ENCODE results near the gene SLC1A5.
A peak's percentile ranks its signal among the peaks of the same experiment; 100 is the strongest.

SLC1A5 gene

GRCh38 chr19:46745030-46745429 is 43.4 kb downstream of the SLC1A5 start:
- Histone ChIP-seq H3K36me3 (ENCODE audit: control insufficient read depth in 1 of 2, insufficient read depth in 2 of 2, low read length in 2 of 2) (peaks cover 0 to 20% of the 10 kb centered on the region in 2 donors), H3K4me1 (ENCODE audit: control insufficient read depth in 1 of 2, insufficient read depth in 2 of 2, low read length in 2 of 2) (peaks cover 13 to 22% of the 10 kb centered on the region in 2 donors), H3K4me3 (ENCODE audit: low read depth in 1 of 2, low read length in 2 of 2) (peak overlapping the region; percentile 82 to 91), H3K9me3 (ENCODE audit: control insufficient read depth in 1 of 2, low read length in 2 of 2) (no peaks in the 10 kb centered on the region), H3K9ac (ENCODE audit: low read depth in 1 of 2, low read length in 2 of 2) (peak overlapping the region; percentile 85 to 96), H3K27me3 (ENCODE audit: control insufficient read depth in 1 of 2, insufficient read depth in 2 of 2, low read length in 2 of 2) (no peaks in the 10 kb centered on the region), H3K27ac (ENCODE audit: low read depth, low read length) (no peak overlapping the region)

- H3K9ac ChIP-seq (ENCODE audit: low read depth in 1 of 2, low read length in 2 of 2): no peak overlapping the region
- no peaks in the 10 kb centered on the region for H3K27me3 ChIP-seq (ENCODE audit: control insufficient read depth in 1 of 2, insufficient read depth in 2 of 2, low read length in 2 of 2)
- peaks cover 13 to 22% of the 10 kb centered on the region in 2 donors for H3K4me1 ChIP-seq (ENCODE audit: control insufficient read depth in 1 of 2, insufficient read depth in 2 of 2, low read length in 2 of 2)
- no peaks in the 10 kb centered on the region for H3K9me3 ChIP-seq (ENCODE audit: control insufficient read depth in 1 of 2, low read length in 2 of 2)
- no peak overlapping the region for H3K27ac ChIP-seq (ENCODE audit: low read depth, low read length)
- peaks cover 0 to 23% of the 10 kb centered on the region in 2 donors for H3K36me3 ChIP-seq (ENCODE audit: control insufficient read depth in 1 of 2, insufficient read depth in 2 of 2, low read length in 2 of 2)
- H3K4me3 ChIP-seq (ENCODE audit: low read depth in 1 of 2, low read length in 2 of 2): no peak overlapping the region
Observed at GRCh38 chr19:46744005-46744691, 44.2 kb downstream of the SLC1A5 start.

GRCh38 chr19:46742926-46743480 is 45.4 kb downstream of the SLC1A5 start:
- H3K4me1 ChIP-seq (ENCODE audit: control insufficient read depth in 1 of 2, insufficient read depth in 2 of 2, low read length in 2 of 2): peaks cover 13 to 22% of the 10 kb centered on the region in 2 donors
- H3K4me3 ChIP-seq (ENCODE audit: low read depth in 1 of 2, low read length in 2 of 2): no peak overlapping the region
- no peaks in the 10 kb centered on the region for H3K27me3 ChIP-seq (ENCODE audit: control insufficient read depth in 1 of 2, insufficient read depth in 2 of 2, low read length in 2 of 2)
- peaks cover 0 to 34% of the 10 kb centered on the region in 2 donors for H3K36me3 ChIP-seq (ENCODE audit: control insufficient read depth in 1 of 2, insufficient read depth in 2 of 2, low read length in 2 of 2)
- no peaks in the 10 kb centered on the region for H3K9me3 ChIP-seq (ENCODE audit: control insufficient read depth in 1 of 2, low read length in 2 of 2)
- no peak overlapping the region for H3K27ac ChIP-seq (ENCODE audit: low read depth, low read length)
- H3K9ac ChIP-seq (ENCODE audit: low read depth in 1 of 2, low read length in 2 of 2): no peak overlapping the region

GRCh38 chr19:46741447-46741846 is 46.9 kb downstream of the SLC1A5 start:
- no peaks in the 10 kb centered on the region for H3K9me3 ChIP-seq (ENCODE audit: control insufficient read depth in 1 of 2, low read length in 2 of 2)
- no peak overlapping the region for H3K4me3 ChIP-seq (ENCODE audit: low read depth in 1 of 2, low read length in 2 of 2)
- no peak overlapping the region for H3K9ac ChIP-seq (ENCODE audit: low read depth in 1 of 2, low read length in 2 of 2)
- peaks cover 7 to 24% of the 10 kb centered on the region in 2 donors for H3K4me1 ChIP-seq (ENCODE audit: control insufficient read depth in 1 of 2, insufficient read depth in 2 of 2, low read length in 2 of 2)
- H3K27ac ChIP-seq (ENCODE audit: low read depth, low read length): no peak overlapping the region
- H3K36me3 ChIP-seq (ENCODE audit: control insufficient read depth in 1 of 2, insufficient read depth in 2 of 2, low read length in 2 of 2): peaks cover 6 to 50% of the 10 kb centered on the region in 2 donors
- H3K27me3 ChIP-seq (ENCODE audit: control insufficient read depth in 1 of 2, insufficient read depth in 2 of 2, low read length in 2 of 2): no peaks in the 10 kb centered on the region

GRCh38 chr19:46739290-46739771 is 49.1 kb downstream of the SLC1A5 start:
- H3K27me3 ChIP-seq (ENCODE audit: control insufficient read depth in 1 of 2, insufficient read depth in 2 of 2, low read length in 2 of 2): no peaks in the 10 kb centered on the region
- no peak overlapping the region for H3K27ac ChIP-seq (ENCODE audit: low read depth, low read length)
- H3K36me3 ChIP-seq (ENCODE audit: control insufficient read depth in 1 of 2, insufficient read depth in 2 of 2, low read length in 2 of 2): peaks cover 8 to 57% of the 10 kb centered on the region in 2 donors
- no peak overlapping the region for H3K4me3 ChIP-seq (ENCODE audit: low read depth in 1 of 2, low read length in 2 of 2)
- H3K4me1 ChIP-seq (ENCODE audit: control insufficient read depth in 1 of 2, insufficient read depth in 2 of 2, low read length in 2 of 2): peaks cover 0 to 17% of the 10 kb centered on the region in 2 donors
- H3K9ac ChIP-seq (ENCODE audit: low read depth in 1 of 2, low read length in 2 of 2): no peak overlapping the region
- H3K9me3 ChIP-seq (ENCODE audit: control insufficient read depth in 1 of 2, low read length in 2 of 2): no peaks in the 10 kb centered on the region

GRCh38 chr19:46737761-46738171 is 50.6 kb downstream of the SLC1A5 start:
- peaks cover 20 to 73% of the 10 kb centered on the region in 2 donors for H3K36me3 ChIP-seq (ENCODE audit: control insufficient read depth in 1 of 2, insufficient read depth in 2 of 2, low read length in 2 of 2)
- no peak overlapping the region for H3K9ac ChIP-seq (ENCODE audit: low read depth in 1 of 2, low read length in 2 of 2)
- no peak overlapping the region for H3K27ac ChIP-seq (ENCODE audit: low read depth, low read length)
- no peaks in the 10 kb centered on the region for H3K9me3 ChIP-seq (ENCODE audit: control insufficient read depth in 1 of 2, low read length in 2 of 2)
- no peak overlapping the region for H3K4me3 ChIP-seq (ENCODE audit: low read depth in 1 of 2, low read length in 2 of 2)
- peaks cover 3 to 8% of the 10 kb centered on the region in 2 donors for H3K4me1 ChIP-seq (ENCODE audit: control insufficient read depth in 1 of 2, insufficient read depth in 2 of 2, low read length in 2 of 2)
- no peaks in the 10 kb centered on the region for H3K27me3 ChIP-seq (ENCODE audit: control insufficient read depth in 1 of 2, insufficient read depth in 2 of 2, low read length in 2 of 2)

GRCh38 chr19:46737298-46737654 is 51.1 kb downstream of the SLC1A5 start:
- H3K27ac ChIP-seq (ENCODE audit: low read depth, low read length): no peak overlapping the region
- no peaks in the 10 kb centered on the region for H3K27me3 ChIP-seq (ENCODE audit: control insufficient read depth in 1 of 2, insufficient read depth in 2 of 2, low read length in 2 of 2)
- H3K9me3 ChIP-seq (ENCODE audit: control insufficient read depth in 1 of 2, low read length in 2 of 2): no peaks in the 10 kb centered on the region
- H3K36me3 ChIP-seq (ENCODE audit: control insufficient read depth in 1 of 2, insufficient read depth in 2 of 2, low read length in 2 of 2): peaks cover 25 to 77% of the 10 kb centered on the region in 2 donors
- H3K9ac ChIP-seq (ENCODE audit: low read depth in 1 of 2, low read length in 2 of 2): no peak overlapping the region
- no peak overlapping the region for H3K4me3 ChIP-seq (ENCODE audit: low read depth in 1 of 2, low read length in 2 of 2)
- H3K4me1 ChIP-seq (ENCODE audit: control insufficient read depth in 1 of 2, insufficient read depth in 2 of 2, low read length in 2 of 2): peaks cover 3 to 10% of the 10 kb centered on the region in 2 donors

GRCh38 chr19:46736531-46737297 is 51.7 kb downstream of the SLC1A5 start:
- Histone ChIP-seq H3K9me3 (ENCODE audit: control insufficient read depth in 1 of 2, low read length in 2 of 2) (no peaks in the 10 kb centered on the region), H3K27ac (ENCODE audit: low read depth, low read length) (no peak overlapping the region), H3K9ac (ENCODE audit: low read depth in 1 of 2, low read length in 2 of 2) (no peak overlapping the region), H3K4me1 (ENCODE audit: control insufficient read depth in 1 of 2, insufficient read depth in 2 of 2, low read length in 2 of 2) (peaks cover 3 to 10% of the 10 kb centered on the region in 2 donors), H3K4me3 (ENCODE audit: low read depth in 1 of 2, low read length in 2 of 2) (no peak overlapping the region), H3K27me3 (ENCODE audit: control insufficient read depth in 1 of 2, insufficient read depth in 2 of 2, low read length in 2 of 2) (no peaks in the 10 kb centered on the region), H3K36me3 (ENCODE audit: control insufficient read depth in 1 of 2, insufficient read depth in 2 of 2, low read length in 2 of 2) (peaks cover 29 to 76% of the 10 kb centered on the region in 2 donors)

- Histone ChIP-seq H3K4me1 (ENCODE audit: control insufficient read depth in 1 of 2, insufficient read depth in 2 of 2, low read length in 2 of 2) (peaks cover 7 to 23% of the 10 kb centered on the region in 2 donors), H3K9me3 (ENCODE audit: control insufficient read depth in 1 of 2, low read length in 2 of 2) (no peaks in the 10 kb centered on the region), H3K4me3 (ENCODE audit: low read depth in 1 of 2, low read length in 2 of 2) (no peak overlapping the region), H3K27me3 (ENCODE audit: control insufficient read depth in 1 of 2, insufficient read depth in 2 of 2, low read length in 2 of 2) (no peaks in the 10 kb centered on the region), H3K27ac (ENCODE audit: low read depth, low read length) (no peak overlapping the region), H3K9ac (ENCODE audit: low read depth in 1 of 2, low read length in 2 of 2) (no peak overlapping the region), H3K36me3 (ENCODE audit: control insufficient read depth in 1 of 2, insufficient read depth in 2 of 2, low read length in 2 of 2) (peaks cover 44 to 85% of the 10 kb centered on the region in 2 donors)
Observed at GRCh38 chr19:46733690-46734292, 54.6 kb downstream of the SLC1A5 start.
